GM18861 (cell line): ENCODE measurements around the gene IPPK.

Source experiments
- ATAC-seq: cut with Tn5 transposase; IDR thresholded peaks from one replicate; pipeline ENCODE4 v1.9.1; 2021; ENCODE audit not compliant: unreplicated experiment

Gene IPPK, protein sequence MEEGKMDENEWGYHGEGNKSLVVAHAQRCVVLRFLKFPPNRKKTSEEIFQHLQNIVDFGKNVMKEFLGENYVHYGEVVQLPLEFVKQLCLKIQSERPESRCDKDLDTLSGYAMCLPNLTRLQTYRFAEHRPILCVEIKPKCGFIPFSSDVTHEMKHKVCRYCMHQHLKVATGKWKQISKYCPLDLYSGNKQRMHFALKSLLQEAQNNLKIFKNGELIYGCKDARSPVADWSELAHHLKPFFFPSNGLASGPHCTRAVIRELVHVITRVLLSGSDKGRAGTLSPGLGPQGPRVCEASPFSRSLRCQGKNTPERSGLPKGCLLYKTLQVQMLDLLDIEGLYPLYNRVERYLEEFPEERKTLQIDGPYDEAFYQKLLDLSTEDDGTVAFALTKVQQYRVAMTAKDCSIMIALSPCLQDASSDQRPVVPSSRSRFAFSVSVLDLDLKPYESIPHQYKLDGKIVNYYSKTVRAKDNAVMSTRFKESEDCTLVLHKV

DNA sequence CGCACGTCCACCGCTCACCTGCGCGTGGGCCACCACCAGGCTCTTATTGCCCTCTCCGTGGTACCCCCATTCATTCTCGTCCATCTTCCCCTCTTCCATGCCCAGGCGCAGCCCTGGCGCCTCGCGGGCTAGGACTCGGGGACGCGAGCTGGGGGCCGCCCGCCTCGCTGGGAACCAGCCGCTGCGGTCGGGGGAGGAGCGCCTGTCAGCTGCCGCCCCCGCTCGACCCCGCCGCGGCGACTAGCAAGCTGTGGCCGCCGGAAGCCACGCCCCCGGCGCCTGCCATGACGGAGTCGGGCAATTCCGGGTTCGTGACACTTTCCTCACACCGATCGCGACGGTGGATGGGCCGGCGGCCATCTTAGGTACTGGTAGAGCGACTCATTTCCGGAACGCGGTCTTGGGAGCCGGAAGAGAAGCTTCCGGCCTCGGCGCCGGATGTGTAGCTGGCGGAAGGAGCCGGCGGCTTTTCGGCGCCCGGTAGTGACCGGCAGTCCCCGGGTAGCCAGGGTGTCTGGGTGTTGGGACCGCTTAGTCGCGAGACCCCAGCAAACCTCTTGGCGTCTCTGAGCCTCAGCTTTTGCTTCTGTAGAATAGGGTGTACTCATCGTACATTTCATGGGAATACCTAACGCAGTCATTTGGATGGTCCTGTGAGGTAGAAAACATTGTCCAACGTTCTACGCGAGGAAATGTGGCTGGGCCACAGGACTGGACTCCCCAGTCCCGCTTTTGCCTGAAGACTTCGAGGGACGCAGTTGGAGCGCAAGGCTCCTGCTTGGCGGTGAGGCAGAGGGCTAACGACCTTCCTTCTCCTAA, at the start of gene IPPK:
TSS of gene IPPK (minus strand) at position 242 of the 819 bp plus-strand sequence. CDS start at position 99, 143 bp downstream.
- peak; percentile 90 for ATAC-seq

DNA sequence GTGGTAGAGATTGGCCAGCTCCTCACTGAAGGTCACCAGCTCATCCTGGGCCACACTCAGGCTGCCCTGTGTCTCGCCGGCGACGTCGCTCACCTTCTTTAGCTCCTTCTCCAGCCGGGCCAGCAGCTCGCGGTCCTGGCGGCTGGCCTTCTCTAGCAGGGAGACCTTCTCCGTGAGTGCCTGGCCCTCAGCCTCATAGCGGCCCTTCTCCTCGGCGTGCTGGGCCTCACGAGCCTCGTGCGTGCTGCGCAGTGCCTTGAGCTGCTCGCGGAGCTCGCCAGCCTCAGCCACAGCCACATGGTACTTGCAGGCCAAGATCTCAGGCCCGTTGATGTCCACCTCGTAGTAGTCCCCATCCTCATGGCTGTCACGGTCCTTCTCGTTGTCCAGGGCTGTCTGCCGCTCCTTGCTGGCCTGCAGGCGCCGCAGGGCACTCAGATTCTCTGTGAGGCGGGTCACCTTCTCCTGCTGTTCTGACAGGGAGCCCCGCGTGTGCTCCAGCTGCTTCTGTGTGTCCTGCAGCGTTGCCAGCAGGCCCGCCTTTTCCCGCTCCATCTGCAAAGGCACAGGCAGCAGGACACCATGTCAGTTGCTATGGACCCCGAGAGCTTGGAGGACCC, 49.2 kb upstream of the IPPK start:
- no peak for ATAC-seq

DNA sequence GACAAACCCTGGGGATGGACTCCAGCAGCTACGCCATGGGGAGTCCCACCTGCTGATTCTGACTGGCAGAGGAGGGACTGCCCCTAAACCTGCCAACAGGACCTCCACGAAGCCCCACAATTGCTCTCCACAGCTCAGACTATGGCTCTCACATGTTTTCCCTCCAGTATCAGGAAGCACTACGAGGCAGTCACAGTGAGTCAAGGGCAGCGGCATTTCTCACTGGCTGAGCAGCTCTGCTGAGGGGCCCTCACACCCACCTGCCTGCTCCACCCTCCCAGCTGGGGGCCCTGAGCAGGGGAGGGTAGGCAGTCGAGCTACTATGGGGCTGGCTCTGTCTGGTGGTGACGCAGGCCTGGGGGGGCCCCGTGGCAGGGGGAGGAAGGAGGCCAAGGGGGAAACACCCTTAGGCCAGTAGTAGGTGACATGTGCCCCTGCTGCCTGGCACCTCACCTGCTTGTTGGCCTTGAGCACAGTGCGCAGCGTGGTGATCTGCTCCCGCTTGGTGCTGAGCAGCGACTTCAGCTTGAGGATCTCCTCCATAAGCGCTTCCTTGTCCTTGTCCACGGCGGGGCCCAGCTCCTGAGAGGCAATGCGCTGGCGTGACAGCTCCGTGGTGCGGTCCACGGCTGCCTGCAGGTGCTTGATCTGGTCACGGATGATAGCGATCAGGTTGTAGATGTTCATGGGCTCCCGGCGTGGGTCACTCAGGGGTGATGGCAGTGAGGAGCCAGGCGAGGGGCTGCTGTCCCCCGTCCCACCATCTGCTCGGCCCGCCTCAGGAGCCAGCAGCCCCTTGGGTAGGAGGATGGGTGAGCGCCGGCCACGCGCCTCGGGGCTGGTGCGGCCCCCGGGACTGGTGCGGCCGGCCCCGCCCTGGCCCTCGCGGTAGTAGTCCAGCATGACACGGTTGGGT, 48.4 kb upstream of the IPPK start:
- ATAC-seq = no peak

DNA sequence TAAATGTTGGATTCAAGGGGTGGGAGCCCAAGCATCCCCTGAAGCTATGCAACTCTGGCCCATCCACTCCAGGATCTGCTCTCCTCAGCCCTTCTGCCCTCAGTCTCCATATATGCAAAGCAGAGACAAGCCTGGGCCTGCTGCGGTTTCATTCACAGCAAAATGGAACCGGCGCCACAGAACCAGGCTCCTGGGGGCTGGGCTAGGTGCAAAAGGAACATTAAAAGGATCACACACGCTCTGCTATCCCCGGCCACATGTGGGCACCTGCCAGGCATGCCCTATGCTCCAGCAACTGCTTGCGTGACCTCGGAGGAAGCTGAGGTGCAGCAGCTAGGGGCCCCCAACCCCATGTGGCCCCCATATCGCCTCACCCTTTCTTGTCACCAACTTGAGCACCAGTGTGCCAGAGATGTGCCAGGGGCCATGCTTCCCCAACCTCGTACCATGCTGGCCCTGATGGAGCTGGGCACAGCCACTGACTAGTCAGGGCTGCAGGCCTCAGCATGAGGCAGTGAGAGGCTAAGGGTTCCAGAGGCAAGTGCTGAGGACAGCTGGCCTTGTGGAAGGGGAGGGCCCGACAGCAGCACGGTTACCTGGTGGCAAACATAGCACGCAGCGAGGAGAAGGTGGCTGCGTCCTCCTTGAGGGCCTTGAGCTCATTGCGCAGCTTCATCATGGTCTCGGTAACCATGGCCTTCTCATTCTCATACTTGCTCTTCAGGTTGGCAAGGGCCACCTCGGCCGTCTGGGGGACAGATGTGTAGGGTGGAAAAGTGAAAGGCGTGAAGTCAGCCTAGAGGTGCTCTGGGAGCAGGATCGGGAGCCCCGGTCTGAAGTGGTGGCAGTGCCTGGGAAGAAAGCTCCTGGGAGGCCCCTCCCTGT, 47.5 kb upstream of the IPPK start:
- peak; percentile 39 for ATAC-seq

DNA sequence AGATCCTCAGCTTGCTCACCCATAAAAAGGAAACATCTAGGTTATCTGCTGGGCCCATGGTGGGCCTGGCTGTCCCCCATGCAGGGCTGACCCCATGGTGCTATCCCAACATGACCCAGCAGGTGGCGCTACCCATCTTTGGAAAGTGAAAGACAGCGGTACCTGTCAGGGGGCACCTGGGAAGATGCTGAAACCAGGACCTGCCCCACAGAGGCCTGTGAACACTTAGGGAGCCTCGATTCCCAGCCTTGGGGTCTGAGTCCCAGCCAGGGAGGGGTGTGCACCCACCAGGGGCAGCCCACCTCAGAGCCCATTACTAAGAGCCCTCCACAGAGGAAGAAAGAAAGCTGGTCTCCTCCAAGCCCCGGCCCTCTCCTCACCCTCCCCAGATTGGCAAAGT, 46.6 kb upstream of the IPPK start:
- no peak for ATAC-seq

DNA sequence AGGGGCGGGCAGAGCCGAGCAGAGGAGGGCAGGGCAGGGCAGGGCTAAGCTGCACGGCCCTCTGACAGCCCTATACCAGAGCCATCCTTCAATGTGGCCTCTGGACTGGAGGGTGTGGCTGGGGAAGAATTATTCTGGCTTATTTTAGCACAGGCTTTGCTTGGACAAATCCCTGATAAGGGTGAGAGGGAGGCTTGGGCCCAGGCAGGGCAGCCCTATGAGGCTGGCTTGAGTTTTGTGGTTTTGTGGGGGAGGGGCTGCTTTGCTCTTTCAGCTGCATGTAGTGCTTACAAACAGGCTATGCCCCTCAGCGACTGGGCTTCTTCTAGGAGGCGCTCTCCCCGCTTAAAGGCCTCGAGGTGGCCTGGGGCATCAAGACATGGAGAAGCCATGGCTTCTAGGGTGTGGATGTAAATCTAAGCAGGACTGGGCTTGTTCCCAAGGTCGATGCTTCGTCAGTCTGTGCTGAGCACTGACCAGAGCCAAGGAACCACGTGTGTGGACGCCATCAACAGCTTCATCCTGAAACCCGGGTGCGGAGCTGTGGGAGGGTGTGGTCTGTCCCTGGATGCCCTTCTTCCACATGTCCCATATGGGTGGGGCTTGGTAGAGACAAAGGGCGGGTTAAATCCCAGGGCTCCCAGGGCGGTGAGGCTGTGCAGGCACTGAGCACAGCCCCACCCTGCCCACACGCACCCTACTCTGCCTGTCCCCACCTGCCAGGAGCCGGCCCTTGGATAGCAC, 45.7 kb upstream of the IPPK start:
- no peak for ATAC-seq

DNA sequence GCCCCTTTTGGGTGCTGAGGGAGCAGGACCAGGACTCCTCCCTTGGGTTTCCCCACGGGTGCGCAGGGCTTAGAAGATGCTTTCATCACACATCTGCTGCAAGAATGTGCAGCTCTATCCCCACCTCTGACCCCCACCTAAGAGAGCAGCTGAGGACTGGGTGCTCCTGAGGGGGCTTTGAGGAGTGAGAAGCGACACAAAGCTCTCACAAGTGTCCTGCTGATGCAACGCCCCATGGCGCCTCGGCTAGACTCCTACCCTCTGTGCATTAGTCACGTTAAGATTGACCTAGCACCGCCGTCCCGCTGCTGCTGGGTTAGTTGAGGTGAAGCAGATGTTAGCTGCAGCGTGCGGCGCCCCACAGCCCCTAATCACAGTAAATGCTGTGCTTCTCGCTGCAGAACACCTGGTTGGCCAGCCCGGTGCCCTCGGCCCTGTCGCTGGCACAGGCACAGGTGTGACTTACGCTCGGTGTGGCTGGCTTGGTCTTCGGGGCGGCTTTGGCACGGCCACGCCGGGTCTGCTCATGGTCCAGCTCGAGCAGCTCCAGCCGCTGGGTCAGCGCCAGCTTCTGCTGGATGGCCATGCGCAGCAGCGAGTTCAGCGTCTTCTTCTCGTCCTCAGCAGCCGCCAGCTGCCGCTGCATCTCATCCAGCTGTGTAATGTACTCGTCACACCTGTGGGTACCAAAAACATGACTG, 45.0 kb upstream of the IPPK start:
- ATAC-seq = no peak

DNA sequence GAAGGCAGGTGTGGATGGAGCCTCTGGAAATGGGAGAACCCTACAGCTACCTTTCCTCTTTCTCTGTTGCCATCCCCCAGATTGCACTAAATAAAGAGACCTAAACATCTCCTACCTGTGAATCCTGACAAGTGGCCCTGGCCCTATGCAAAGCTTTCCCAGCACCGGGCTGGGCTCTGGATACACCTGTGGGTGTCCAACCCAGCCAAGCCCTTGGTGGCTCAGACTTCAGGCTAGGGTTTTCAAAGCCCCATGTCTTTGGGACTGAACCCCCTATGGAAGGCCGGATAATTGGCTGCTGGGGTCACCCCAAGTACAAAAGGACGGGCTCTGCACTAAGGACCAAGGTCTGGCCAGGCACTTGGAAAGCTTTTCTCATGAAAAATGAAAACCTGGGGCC, 44.1 kb upstream of the IPPK start:
- no peak for ATAC-seq

DNA sequence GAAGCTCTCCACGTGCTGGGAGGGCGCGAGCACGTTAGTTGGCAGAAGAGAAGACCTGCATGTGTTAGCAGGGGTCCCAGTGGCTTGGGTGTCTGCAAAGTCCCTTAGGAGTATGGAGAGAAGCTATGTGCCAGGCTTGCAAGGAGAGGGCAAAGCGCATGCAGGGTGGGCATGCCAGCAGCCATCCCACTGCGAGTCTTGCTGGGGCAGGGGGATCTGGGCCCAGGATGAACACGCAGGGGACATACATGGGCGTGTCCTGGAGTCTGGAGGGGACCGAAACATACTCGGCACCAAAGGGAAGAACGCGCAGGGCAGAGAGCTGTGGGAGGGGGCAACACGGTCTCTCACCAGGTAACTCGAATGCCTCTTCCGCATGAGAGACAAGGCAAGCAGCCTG, 43.6 kb upstream of the IPPK start:
- no peak for ATAC-seq

DNA sequence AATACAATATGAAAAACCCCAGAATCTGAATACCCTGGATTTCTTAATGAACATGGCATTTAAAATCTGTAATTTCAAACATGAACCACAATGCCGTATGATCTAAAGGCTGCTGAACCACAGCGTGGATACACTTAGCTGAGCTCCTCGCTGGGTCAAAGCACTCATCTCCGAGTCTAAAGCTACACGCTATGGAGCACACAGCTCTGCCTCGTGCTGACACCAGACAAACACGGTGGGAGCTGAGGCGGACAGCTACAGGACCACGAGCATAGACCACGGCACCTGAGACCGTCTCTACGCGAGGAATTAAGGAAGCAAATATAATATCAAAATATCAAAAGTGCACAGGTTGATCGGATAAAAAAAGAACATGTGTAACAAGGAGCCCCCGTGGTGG, 42.8 kb upstream of the IPPK start:
- no peak for ATAC-seq

DNA sequence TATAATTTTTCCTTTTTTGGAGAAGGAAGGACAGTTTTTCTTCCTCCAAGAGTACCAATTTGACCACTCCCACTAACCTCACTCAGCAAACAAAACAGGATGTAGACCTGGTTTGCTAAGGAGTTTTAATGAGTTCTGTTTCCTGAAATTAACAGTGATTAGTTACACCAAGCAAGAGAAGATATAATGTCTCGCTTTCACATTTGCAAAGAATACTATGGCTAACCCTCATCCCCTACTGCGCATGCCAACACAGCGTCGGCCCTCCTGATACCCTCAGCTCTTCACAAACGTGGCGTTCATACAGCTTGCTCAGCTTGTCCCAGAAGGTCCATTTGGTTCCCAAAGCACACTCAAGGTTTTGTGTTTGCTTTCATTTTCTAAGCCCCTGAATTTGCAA, 41.9 kb upstream of the IPPK start:
- ATAC-seq = no peak

DNA sequence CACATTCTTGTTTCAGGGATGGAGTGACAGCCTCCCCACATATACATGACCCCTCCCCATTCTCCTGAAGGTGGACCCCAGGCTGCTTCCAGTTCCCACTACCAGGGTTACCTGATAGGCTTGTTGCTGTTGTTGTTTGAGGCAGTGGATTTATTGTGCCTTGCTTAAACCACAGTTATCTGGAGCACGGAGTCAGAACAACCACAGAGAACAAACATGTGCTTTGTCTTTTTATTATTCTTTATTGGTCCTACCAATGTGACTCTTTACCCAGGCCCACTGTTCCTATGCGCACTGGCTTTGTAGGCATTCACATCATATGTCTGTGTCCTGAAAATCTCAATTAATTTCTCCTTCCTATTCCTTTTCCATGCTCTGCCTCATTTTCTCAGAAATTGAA, 41.2 kb upstream of the IPPK start:
- ATAC-seq = no peak

DNA sequence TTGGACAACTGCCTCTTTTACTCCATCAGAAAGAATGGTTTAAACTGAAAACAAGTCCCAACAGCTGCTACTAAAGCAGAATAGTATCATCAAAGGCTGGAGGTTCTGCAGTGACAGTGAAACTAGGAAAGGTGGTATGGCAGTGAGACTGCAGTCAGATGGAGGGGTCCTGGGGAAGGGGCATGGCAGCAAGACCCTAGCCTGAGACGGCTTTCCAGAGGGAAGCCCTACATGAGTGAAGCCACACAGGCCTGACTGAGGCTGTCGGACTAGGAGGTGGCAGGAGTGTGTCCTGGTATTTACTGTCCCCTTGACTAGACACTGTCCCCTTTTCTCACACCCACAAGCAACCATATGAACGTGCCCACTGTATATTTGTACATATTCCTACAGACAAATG, 40.4 kb upstream of the IPPK start:
- no peak for ATAC-seq

DNA sequence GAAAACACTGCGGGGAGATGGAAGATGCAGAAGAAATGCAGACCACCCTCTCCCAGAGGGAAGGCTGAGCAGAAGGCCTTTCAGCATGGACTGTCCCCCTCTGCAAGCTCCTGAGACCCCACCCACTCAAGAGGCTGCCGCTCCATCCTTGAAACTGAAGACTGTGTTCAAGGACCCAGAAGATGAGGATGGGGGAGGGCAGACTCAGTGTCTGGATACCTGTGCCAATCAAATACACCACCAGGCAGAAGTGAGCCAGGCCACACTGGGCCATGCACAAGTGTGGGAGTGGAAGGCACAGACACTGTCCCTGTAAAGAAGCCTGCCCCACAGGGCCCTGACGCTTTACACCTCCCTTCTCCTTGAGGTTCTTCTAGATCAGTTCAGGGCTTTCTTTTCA, 40.0 kb upstream of the IPPK start:
- ATAC-seq = no peak

DNA sequence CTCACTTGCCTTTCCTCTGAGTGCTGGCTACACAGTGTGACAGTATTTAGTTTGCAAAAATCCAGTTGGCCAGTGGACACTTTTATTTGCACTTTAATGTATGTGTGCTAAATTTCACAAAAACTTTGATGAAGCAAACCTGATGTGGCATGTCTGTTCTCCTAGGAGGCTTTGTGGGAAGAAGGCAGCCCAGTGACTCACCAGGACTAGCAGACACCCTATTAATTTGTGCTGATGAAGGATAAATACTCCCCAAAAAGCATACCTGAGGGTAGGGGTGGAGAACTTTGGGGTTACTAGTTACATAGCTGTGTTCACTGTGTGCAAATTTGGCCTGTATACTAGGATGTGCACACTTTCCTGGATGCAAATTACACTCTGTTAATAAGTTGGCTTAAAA, 39.3 kb upstream of the IPPK start:
- ATAC-seq = no peak

DNA sequence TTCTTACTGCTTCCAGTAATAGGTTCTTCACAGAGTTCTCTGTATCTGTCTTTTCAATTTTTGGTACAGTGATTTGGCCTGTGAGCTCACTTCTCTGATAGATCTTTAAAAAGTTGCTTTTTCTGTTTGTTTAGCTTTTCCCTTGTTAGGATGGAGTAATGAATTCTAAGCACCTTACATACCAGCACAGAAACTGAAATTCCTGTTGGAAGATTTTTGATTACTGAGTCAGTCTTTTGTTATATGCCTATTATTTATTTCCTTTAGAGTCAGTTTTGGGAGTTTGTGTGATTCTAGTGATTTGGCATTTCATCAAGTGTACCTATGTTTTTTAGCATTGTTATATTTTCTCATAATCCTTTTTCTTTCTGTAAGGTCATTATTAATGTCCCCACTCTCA, 37.6 kb upstream of the IPPK start:
- no peak for ATAC-seq

DNA sequence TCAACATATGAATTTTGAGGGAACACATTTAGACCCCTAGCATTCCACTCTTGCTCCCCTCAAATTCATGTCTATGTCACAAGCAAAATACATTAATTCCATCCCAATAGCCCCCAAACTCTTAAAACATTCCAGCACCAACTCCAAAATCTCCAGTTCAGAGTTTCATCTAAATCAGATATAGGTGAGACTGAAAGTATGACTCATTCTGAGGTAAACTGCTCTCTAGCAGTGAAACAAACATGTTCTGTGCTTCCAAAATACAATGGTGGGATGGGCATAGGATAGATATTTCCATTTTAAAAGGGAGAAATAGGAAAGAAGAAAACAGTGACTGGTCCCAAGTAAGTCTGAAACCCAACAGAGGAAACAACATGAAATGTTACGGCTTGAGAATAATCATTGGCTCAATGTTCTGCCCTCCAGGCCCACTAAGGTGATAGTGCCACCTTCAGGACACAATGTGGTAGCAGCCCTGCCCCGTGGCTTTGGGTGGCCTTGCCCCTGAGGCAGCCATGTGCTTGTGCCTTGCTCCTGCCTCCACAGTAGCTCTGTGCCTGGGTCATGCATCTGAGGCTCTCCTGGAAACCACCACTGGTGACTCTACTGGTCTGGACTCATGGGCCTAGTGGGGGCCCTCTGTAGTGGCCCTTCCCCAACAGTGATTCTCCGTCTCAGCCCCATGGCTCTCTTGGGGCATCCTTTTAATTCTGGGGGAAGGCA, 36.4 kb upstream of the IPPK start:
- no peak for ATAC-seq

DNA sequence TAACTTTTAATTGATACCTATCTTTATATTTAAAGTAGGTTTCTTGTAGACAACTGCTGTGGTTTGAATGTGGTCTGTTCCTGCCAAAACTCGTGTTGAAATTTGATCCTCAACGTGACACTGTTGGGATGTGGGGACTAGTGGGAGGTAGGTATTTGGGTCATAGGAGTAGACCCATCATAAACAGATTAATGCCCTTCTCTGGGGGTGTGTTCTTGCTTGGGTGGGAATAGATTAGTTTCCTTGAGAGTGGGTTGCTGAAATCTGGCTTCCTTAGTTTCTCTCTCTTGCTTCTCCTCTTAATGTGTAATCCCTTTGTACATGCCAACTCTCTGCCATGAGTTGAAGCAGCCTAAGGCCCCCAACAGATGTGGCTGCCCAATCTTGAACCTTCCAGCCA, 34.6 kb upstream of the IPPK start:
- ATAC-seq = no peak
